ENCODE data around the gene CNTNAP2.

Gene CNTNAP2

GRCh38 chr7:147321504-147321903 is 1204.9 kb downstream of the CNTNAP2 start:
- no peak for TF ChIP-seq OSR2 (tag by site-specific recombination; IDR thresholded peaks at IDR 0.05)
- no peak for TF ChIP-seq ZNF433 (tag by site-specific recombination; IDR thresholded peaks at IDR 0.05; ENCODE audit: low read depth)
- no peak for TF ChIP-seq WT1 (tag by site-specific recombination; IDR thresholded peaks at IDR 0.05)
- no peak for TF ChIP-seq HOXD13 (CRISPR knock-in tag; IDR thresholded peaks at IDR 0.05; ENCODE audit: borderline replicate concordance)
- TF ChIP-seq ZNF558 (tag by site-specific recombination; IDR thresholded peaks at IDR 0.05), result no peak
- TF ChIP-seq ZNF404 (tag by site-specific recombination; IDR thresholded peaks at IDR 0.05), result no peak
- TF ChIP-seq PRDM4 (tag by site-specific recombination; IDR thresholded peaks at IDR 0.05), result no peak
- no peak for TF ChIP-seq ZBTB10 (tag by site-specific recombination; IDR thresholded peaks at IDR 0.05)
- TF ChIP-seq ZNF274 (IDR thresholded peaks at IDR 0.05; ENCODE audit: low read length), result no peak
- TF ChIP-seq ZNF274 (tag by site-specific recombination; IDR thresholded peaks at IDR 0.05; ENCODE audit: borderline replicate concordance), result no peak
- Histone ChIP-seq H3K4me3 (ENCODE audit: low read depth, low read length) (no peak overlapping the region), H3K9me3 (ENCODE audit: control insufficient read depth, insufficient read depth, low read depth, low read length) (no peaks in the 10 kb centered on the region), H3K27ac (ENCODE audit: extremely low read depth, low read depth, low read length) (no peak overlapping the region), H3K36me3 (ENCODE audit: control insufficient read depth in 2 of 2, insufficient read depth in 1 of 2, low read length in 2 of 2) (no peaks in the 10 kb centered on the region), H3K4me1 (ENCODE audit: control insufficient read depth, insufficient read depth, low read length) (no peaks in the 10 kb centered on the region)
- CTCF ChIA-PET, result no interaction called here
- POLR2A ChIA-PET, result no interaction called here

GRCh38 chr7:147332988-147333387 is 1216.4 kb downstream of the CNTNAP2 start:
- ChIA-PET CTCF (no interaction called here), POLR2A (no interaction called here)
- no peak for TF ChIP-seq ZBTB44 (tag by site-specific recombination; IDR thresholded peaks at IDR 0.05)
- no peak for TF ChIP-seq RBAK (tag by site-specific recombination; IDR thresholded peaks at IDR 0.05)
- no peak for TF ChIP-seq ZIC2 (tag by site-specific recombination; IDR thresholded peaks at IDR 0.05)
- TF ChIP-seq SP3 (tag by site-specific recombination; IDR thresholded peaks at IDR 0.05), result no peak
- TF ChIP-seq ZNF704 (tag by site-specific recombination; IDR thresholded peaks at IDR 0.05), result no peak
- TF ChIP-seq ZSCAN18 (tag by site-specific recombination; IDR thresholded peaks at IDR 0.05), result no peak
- no peak for TF ChIP-seq ZNF132 (tag by site-specific recombination; IDR thresholded peaks at IDR 0.05; ENCODE audit: borderline replicate concordance)
- TF ChIP-seq ZFP3 (tag by site-specific recombination; IDR thresholded peaks at IDR 0.05; ENCODE audit: low read depth), result no peak
- TF ChIP-seq ZBTB10 (tag by site-specific recombination; IDR thresholded peaks at IDR 0.05), result no peak
- TF ChIP-seq ZFP41 (tag by site-specific recombination; IDR thresholded peaks at IDR 0.05; ENCODE audit: borderline replicate concordance), result no peak
- TF ChIP-seq ZNF707 (tag by site-specific recombination; IDR thresholded peaks at IDR 0.05), result no peak
- TF ChIP-seq KLF16 (tag by site-specific recombination; IDR thresholded peaks at IDR 0.05), result no peak
- TF ChIP-seq BCL11B (tag by site-specific recombination; IDR thresholded peaks at IDR 0.05; ENCODE audit: low read depth), result no peak
- no peak for TF ChIP-seq ZEB2 (tag by site-specific recombination; IDR thresholded peaks at IDR 0.05)

More at GRCh38 chr7:147332988-147333387, 1216.4 kb downstream of the CNTNAP2 start:
- H3K4me3 ChIP-seq (ENCODE audit: low read depth, low read length), result no peak overlapping the region
- no peaks in the 10 kb centered on the region for H3K36me3 ChIP-seq (ENCODE audit: control insufficient read depth in 2 of 2, insufficient read depth in 1 of 2, low read length in 2 of 2)
- no peak overlapping the region for H3K27ac ChIP-seq (ENCODE audit: extremely low read depth, low read depth, low read length)
- no peaks in the 10 kb centered on the region for H3K9me3 ChIP-seq (ENCODE audit: control insufficient read depth, insufficient read depth, low read depth, low read length)
- no peaks in the 10 kb centered on the region for H3K4me1 ChIP-seq (ENCODE audit: control insufficient read depth, insufficient read depth, low read length)
